Cardiac muscle cell (in vitro differentiated cells and primary cell): ENCODE results near the gene HLA-F. TPM values are rescaled to one million over a fixed set of nuclear protein-coding genes. Genes with fewer than 3 reads are reported as not detected.
A peak's percentile ranks its signal among the peaks of the same experiment; 100 is the strongest.

Source experiments
- DNase-seq, 2 donors: peaks; one replicate each; pipeline versions ENCODE4 v3.0.0 to v3.0.0-alpha.2; 2010 to 2017; ENCODE audit warnings: low read depth in 1 of 2, low spot score in 1 of 2
- H3K27ac ChIP-seq: fragments of 200-600 bp; sonication (generic); 2 replicates; pipeline ENCODE4 v1.5.1; 2016
- H3K27me3 ChIP-seq: fragments of 200-600 bp; sonication (generic); 2 replicates; pipeline ENCODE4 v1.6.0; 2016; ENCODE audit warnings: control low read depth
- H3K36me3 ChIP-seq: fragments of 200-600 bp; sonication (generic); 2 replicates; pipeline ENCODE4 v1.5.1; 2016; ENCODE audit warnings: control low read depth
- H3K4me1 ChIP-seq: fragments of 200-600 bp; sonication (generic); 2 replicates; pipeline ENCODE4 v1.8.1; 2017; ENCODE audit warnings: low read depth, mild to moderate bottlenecking, mixed run types
- H3K4me3 ChIP-seq: fragments of 200-600 bp; sonication (generic); 2 replicates; pipeline ENCODE4 v1.5.1; 2016; ENCODE audit warnings: mild to moderate bottlenecking
- H3K9me3 ChIP-seq: fragments of 200-600 bp; sonication (generic); 2 replicates; pipeline ENCODE4 v1.5.1; 2017; ENCODE audit warnings: low read depth, mild to moderate bottlenecking, control low read depth
- polyA plus RNA-seq: library from polyadenylated mRNA; unstranded; fragments of >200 nt; fragmentation: Nextera tagmentation; extraction: Ambion mirVana; gene quantifications from 2 replicates; pipeline ENCODE4 v1.2.1, GENCODE V29; 2016
- total RNA-seq: library from RNA; depleted of rRNA; stranded (reverse); fragments of >200 nt; gene quantifications from 2 replicates; pipeline ENCODE4 v1.2.3, GENCODE V29; 2016
- TF ChIP-seq, protein P1 (sequence below): IDR thresholded peaks from 2 replicates; pipeline ENCODE4 v1.5.1; 2012; ENCODE audit warnings: low read depth, mild to moderate bottlenecking, low read length

HLA-F gene
- total and polyA plus RNA-seq, 2 experiments from 2014 or later, result 0.84 to 1.5 TPM

- Histone ChIP-seq H3K4me1 (no peaks in the 10 kb centered on the region), H3K27me3 (peaks cover 66% of the 10 kb centered on the region), H3K9me3 (no peaks in the 10 kb centered on the region), H3K36me3 (no peaks in the 10 kb centered on the region), H3K27ac (no peak overlapping the region), H3K4me3 (no peak overlapping the region)
- TF ChIP-seq, protein P1, sequence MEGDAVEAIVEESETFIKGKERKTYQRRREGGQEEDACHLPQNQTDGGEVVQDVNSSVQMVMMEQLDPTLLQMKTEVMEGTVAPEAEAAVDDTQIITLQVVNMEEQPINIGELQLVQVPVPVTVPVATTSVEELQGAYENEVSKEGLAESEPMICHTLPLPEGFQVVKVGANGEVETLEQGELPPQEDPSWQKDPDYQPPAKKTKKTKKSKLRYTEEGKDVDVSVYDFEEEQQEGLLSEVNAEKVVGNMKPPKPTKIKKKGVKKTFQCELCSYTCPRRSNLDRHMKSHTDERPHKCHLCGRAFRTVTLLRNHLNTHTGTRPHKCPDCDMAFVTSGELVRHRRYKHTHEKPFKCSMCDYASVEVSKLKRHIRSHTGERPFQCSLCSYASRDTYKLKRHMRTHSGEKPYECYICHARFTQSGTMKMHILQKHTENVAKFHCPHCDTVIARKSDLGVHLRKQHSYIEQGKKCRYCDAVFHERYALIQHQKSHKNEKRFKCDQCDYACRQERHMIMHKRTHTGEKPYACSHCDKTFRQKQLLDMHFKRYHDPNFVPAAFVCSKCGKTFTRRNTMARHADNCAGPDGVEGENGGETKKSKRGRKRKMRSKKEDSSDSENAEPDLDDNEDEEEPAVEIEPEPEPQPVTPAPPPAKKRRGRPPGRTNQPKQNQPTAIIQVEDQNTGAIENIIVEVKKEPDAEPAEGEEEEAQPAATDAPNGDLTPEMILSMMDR, result no peak
- DNase-seq, result no peak
Observed at GRCh38 chr6:29746846-29747687, 23.8 kb downstream of the HLA-F start.

GRCh38 chr6:29747688-29748250 is 24.5 kb downstream of the HLA-F start:
- Histone ChIP-seq H3K9me3 (no peaks in the 10 kb centered on the region), H3K4me3 (peak overlapping the region; percentile 28), H3K27ac (no peak overlapping the region), H3K4me1 (no peaks in the 10 kb centered on the region), H3K27me3 (peaks cover 69% of the 10 kb centered on the region), H3K36me3 (no peaks in the 10 kb centered on the region)
- DNase-seq, result no peak
- TF ChIP-seq, protein P1, result no peak

DNA sequence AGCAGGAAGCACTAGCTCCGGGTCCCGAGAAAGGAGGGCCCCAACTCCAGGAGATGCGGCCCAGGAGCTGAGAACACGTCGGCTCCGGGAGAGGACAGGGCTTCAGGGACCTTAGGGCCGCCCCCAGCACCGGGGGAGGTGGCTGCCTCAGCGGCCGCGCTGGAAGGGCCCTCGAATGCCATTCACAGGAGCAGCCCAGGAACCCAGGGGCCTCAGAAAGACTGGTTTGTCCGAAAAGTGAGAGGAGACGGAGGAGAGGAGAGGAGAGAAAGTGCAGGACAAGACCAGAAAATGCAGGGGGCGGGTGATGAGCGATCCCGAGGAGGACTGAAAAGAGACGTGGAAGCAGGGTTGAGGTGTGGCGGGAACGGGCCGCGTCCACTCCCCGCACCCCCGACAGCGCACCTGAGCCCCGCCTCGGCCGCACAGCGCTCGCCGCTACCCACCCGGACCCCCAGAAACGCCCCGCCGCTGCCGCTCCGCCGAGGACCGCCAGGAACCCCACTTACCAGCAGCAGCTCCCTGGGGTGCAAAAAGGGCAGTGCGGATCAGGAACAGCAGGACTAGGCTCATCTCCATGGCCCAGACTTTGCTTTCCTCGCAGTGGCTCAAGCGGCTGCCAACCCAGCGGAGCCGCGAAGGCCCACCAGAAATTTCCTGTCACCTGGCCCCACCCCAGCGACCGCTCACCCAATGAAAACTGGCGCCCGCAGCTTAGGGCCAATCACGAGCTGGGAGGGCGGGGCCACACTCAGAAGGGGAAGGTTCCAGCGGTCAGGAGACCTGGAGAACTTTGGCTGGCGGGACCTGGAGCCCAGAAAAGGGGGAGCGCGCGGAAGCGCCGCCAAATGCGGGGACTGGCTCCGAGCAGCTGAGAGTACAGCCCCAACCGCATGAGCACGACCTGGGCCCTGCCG is 25.4 kb downstream of the HLA-F start:
- H3K27me3 ChIP-seq, result peaks cover 69% of the 10 kb centered on the region
- no peaks in the 10 kb centered on the region for H3K9me3 ChIP-seq
- peak overlapping the region; percentile 28 for H3K4me3 ChIP-seq
- H3K36me3 ChIP-seq, result no peaks in the 10 kb centered on the region
- H3K4me1 ChIP-seq, result no peaks in the 10 kb centered on the region
- H3K27ac ChIP-seq, result no peak overlapping the region
- TF ChIP-seq, protein P1, result no peak
- peak; percentile 86 to 95 for DNase-seq

DNA sequence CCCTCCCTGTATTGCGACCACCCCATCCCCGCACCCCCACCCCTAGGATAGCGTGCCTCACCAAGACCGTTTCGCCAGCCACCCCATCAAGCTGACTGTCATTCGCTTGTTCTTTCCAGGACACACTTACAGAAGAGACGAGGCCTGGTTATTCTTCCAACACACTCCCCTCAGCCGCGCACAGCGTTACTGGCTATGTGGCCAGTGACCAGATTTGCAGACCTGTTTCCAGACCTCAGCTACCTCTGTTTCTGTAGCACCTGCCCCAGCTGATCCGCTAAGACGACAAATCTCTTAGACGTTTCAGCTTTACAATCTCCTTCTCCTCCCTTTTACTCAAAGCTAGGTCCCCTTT is 26.1 kb downstream of the HLA-F start:
- TF ChIP-seq, protein P1, result no peak
- Histone ChIP-seq H3K4me3 (peak overlapping the region; percentile 28), H3K4me1 (no peaks in the 10 kb centered on the region), H3K27ac (no peak overlapping the region), H3K27me3 (peaks cover 69% of the 10 kb centered on the region), H3K36me3 (no peaks in the 10 kb centered on the region), H3K9me3 (no peaks in the 10 kb centered on the region)
- DNase-seq, result no peak

DNA sequence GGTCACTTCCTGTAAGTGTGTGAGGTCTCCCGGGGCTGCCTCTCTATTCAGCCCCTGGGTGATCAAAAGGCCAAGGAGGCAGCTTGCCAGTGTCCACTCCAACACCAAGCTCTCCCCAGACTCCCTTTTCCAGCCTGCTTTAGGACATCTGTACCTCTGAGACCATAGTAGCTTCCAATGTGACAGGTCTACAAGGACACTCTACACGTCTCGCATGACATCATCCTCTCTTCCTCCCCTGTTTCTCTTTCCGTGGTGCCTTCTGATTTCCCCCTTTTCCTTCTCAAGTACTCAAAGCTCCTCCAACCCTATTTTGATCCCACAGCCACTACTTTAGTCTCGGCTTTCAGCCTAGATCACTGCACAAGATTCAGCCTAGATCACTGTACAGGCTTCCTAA is 26.4 kb downstream of the HLA-F start:
- H3K27me3 ChIP-seq, result peaks cover 69% of the 10 kb centered on the region
- no peak overlapping the region for H3K27ac ChIP-seq
- no peaks in the 10 kb centered on the region for H3K36me3 ChIP-seq
- DNase-seq, result no peak
- peak overlapping the region; percentile 28 for H3K4me3 ChIP-seq
- no peaks in the 10 kb centered on the region for H3K9me3 ChIP-seq
- no peaks in the 10 kb centered on the region for H3K4me1 ChIP-seq
- TF ChIP-seq, protein P1, result no peak
